NCI-H510A (cell line): Measurements from ENCODE around the gene C2orf68.
"Not testable (repeated sequence)": the region's sequence is repeated elsewhere in the genome, so short reads cannot be mapped to it uniquely, and the experiment has no call there.

Experiments
- DNase-seq: peaks from one replicate; lab custom pipeline; 2025; lab: John Stamatoyannopoulos, UW

The C2orf68 gene

GRCh38 chr2:85611705-85612587, at the start of gene C2orf68:
Gene C2orf68 (minus strand): TSS chr2:85612066. CDS start chr2:85611984, 82 bp downstream.
- peak; percentile 90 for DNase-seq

DNA sequence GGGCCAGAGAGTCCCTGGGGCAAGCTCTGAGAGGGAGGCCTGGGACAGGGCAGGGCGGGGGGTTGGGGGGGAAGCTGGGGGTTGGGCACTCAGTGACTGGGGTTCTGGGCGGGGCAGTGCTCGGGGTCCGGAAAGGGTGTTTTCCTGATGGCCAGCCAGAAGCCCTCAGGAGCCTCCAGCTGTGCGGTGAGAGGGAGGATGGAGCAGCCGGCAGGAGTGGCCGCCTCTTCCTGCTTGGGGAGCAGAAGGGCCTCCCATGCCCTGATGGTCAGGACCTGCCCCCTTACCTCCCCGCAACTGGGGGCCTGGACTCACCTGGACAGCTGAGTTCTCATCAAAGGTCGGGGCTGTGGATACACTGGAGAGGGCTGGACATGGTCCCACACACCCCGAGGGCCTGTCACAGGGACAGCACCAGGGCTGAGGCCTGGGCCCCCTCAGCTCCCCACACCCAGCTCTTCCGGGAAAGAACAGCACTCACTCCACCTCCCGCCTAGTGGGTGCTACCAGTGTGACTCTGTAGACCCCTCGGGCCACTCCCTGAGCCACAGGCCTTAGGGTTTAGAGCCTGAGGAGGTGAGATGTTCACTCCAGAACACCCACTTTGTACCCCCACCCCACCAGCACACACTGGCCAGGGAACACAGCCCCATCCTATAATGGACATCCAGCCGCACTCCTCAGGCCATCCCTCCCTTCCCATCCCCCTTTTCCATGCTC, 49.4 kb upstream of the C2orf68 start:
- DNase-seq, result no peak

DNA sequence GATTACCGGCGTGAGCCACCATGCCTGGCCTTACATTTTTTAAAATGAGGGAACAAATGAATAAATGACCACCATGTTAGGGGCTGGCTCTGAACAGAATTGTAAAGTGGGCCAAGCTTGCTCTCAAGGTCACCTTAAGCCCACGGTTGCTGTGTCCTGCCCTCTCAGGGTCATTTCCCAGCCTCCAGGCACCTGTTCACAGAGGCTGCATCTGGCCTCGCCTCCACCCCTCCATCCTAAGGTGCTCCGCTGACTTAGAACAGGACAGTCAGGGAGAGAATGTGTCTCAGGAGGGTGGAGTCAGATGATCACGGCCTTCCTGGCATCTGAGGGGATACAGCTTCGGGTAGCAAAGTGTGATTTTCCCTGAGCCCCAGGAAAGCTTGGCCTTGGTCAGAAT, 48.9 kb upstream of the C2orf68 start:
- no peak for DNase-seq

- not testable (repeated sequence) for DNase-seq
These were observed 48.4 kb upstream of the C2orf68 start for GRCh38 chr2:85660301-85660700.

GRCh38 chr2:85659324-85659981, 47.6 kb upstream of the C2orf68 start:
- no peak for DNase-seq

GRCh38 chr2:85657399-85657798, 45.5 kb upstream of the C2orf68 start:
- DNase-seq, result not testable (repeated sequence)

DNA sequence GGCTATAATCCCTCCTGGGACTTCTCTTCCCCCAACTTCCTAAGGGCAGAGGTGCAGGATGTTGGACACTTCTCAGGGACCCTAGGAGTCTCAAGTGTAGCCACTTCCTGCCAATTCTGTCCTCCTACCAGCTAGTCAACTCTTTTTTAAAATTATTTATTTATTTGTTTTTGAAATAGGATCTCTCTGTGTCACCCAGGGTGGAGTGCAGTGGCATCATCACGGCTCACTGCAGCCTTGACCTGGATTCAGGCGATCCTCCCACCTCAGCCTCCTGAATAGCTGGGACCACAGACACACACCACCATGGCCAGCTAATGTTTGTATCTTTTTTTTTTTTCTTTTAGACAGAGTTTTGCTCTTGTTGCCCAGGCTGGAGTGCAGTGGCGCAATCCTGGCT, 44.6 kb upstream of the C2orf68 start:
- DNase-seq, result no peak

- no peak for DNase-seq
These were observed 44.1 kb upstream of the C2orf68 start for GRCh38 chr2:85655961-85656417.

- DNase-seq, result no peak
These were observed 42.1 kb upstream of the C2orf68 start for GRCh38 chr2:85653996-85654395.

DNA sequence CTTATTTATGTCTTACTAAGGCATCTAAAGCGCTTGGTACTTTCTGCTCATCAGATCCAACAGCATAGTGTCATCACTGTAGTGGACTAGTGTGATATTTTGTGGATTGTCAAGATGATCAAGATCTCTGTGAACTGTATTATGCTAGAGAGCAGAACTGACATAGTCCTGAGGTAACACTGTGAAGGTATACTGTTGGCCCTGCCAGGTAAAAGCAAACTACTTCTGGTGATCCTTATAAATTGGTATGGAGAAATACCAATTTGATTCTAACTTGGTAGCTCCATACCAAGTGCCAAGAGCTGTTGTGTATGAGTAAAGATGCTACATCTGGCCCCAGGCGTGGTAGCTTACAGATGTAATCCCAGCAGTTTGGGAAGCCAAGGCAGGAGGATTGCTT, 40.2 kb upstream of the C2orf68 start:
- no peak for DNase-seq

- no peak for DNase-seq
These were observed 39.2 kb upstream of the C2orf68 start for GRCh38 chr2:85651097-85651496.

- DNase-seq, result no peak
These were observed 38.6 kb upstream of the C2orf68 start for GRCh38 chr2:85650456-85650855.

DNA sequence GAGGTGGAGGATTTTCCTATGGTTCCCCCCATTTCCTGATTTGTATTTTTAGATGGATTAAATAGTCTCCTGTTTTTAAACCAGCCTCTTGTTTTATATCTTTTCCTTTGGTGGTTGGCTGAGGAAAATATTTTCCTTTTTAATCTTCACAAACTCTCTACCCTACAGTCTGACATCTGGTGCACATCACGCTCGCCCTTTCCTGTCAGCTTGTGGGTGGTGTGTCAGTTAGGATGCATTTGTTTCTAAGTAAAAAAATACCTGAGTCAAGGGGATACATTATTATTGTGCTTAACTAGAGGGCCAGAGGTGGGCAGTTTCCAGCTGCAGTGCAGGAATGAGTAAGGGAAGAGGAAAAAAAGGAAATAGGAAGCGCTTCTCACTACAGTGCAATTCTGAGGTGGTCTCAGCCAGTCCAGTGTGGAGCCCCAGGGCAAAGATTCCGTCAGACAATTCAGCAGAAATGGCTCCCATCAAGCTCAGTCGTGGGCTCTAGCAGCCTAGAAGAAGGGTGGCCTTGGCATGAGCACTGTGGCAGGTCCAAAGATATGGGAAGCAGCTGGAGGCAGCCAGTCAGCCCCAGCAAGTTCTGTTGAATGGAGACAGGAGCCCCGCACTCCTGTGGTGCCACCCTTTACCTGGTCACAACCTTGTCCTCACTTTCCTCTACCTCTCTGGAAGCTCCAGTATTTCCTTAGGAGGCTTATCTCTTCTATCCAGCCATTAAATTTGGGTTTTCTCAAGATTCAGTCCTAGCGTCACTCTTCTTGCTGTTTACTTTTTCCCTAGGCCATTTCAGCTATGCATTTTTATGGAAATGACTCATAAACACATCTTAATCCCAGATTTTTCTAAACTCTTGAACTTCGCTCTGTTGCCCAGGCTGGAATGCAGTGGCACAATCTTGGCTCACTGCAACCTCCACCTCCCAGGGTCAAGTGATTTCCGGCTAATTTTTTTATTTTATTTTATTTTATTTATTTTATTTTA, 37.6 kb upstream of the C2orf68 start:
- no peak for DNase-seq

- DNase-seq, result no peak
These were observed 36.8 kb upstream of the C2orf68 start for GRCh38 chr2:85648619-85649018.

- DNase-seq, result no peak
These were observed 36.1 kb upstream of the C2orf68 start for GRCh38 chr2:85647823-85648526.

DNA sequence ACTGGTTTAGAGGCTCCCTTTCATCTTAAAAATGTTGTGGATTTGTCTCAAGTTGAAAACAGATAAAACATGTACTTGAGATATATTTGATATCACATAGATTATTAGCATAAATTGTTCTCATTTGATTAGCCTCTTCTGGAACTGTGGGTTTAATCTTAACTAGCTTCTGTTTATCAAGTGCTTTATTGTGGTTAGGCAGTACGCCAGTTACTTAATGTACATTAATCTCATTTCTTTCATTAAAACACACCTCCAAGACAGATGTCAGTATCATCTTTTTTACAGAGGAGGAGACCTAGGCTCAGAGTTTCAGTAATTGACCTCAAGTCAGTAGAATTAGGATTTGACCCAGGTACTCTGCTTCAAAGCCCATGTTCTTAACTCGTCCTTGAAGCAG, 34.3 kb upstream of the C2orf68 start:
- no peak for DNase-seq

DNA sequence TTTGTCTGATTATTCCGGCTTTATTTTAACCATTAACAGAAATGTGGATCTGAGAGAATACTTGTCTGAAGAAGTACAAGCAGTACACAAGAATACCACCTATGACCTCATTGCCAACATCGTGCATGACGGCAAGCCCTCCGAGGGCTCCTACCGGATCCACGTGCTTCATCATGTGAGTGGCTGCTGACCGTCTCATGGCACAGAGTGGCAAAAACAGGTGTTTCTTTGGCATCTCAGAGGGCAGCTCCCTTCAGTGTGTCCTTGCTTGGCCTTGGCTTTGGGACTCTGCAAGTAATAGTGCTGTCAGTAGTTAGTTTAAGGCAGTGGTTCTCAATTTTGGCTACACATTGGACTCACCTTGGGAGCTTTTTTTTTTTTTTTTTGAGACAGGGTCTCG, 33.0 kb upstream of the C2orf68 start:
- DNase-seq, result no peak

- DNase-seq, result no peak
These were observed 30.9 kb upstream of the C2orf68 start for GRCh38 chr2:85642725-85643124.

DNA sequence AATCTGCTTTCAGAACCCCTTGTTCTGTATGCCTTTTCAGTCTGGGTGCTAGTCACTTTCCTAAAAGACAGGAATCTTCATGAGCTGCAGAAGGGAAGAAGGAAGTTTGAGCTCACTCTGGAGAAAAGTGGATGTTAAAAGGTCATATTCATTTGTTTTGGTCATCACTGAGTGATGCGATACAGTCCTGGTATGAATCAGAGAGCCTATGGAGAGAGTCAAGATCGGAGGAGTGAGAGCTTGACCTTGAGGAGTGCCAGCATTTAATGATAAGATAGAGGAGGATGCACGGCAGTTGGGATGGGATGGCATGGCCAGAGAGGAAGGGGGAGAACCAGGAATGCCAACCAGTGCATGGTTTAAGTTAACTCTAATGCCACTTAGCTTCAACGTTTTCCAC, 23.8 kb upstream of the C2orf68 start:
- DNase-seq, result no peak

- no peak for DNase-seq
These were observed 23.1 kb upstream of the C2orf68 start for GRCh38 chr2:85635011-85635410.

DNA sequence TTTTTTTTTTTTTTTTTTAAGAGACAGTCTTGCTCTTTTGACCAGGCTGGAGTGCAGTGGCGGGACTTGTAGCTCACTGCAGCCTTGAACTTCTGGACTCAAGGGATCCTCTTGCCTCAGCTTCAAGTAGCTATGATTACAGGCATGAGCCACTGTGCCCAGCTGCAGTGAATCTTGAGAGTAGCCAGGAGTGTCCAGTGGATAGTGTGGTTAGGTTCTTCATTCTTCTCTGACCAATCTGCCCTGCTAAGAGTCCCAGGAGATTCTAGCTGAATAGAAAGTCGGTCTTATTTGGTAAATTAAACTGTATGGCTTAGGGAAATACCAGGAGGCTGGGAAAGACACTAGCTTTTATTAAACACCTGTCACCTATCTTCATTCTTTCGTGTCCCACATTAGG, 19.4 kb upstream of the C2orf68 start:
- DNase-seq, result no peak
